ENCODE results near the gene KAZN. TPM values are rescaled to one million over a fixed set of nuclear protein-coding genes. Genes with fewer than 3 reads are reported as not detected.

KAZN gene
- total and polyA plus RNA-seq, 9 donors = 10.1 to 56.4 (median 27.9) TPM

- TF ChIP-seq CTCF (IDR thresholded peaks at IDR 0.05) (no peak), EP300 (IDR thresholded peaks at IDR 0.05) (no peak), POLR2A (IDR thresholded peaks at IDR 0.05) (no peak)
- H3K4me1 ChIP-seq (ENCODE audit: insufficient read depth) = no peaks in the 10 kb centered on the region
- H3K27ac ChIP-seq = no peak overlapping the region
- H3K27me3 ChIP-seq = no peaks in the 10 kb centered on the region
- 79 to 82% (median 80%) methylated on average over 15 of the region's 15 CpGs for WGBS, 3 donors
- intact Hi-C loops (cut with DNase I) = no loop called here
- no peak for DNase-seq
- no peaks in the 10 kb centered on the region for H3K9me3 ChIP-seq
- no peaks in the 10 kb centered on the region for H3K36me3 ChIP-seq
- H3K4me3 ChIP-seq = no peak overlapping the region
Observed at GRCh38 chr1:14689996-14690615, 91.6 kb downstream of the KAZN start.

- no peak for TF ChIP-seq EP300 (IDR thresholded peaks at IDR 0.05)
- no peak for TF ChIP-seq POLR2A (IDR thresholded peaks at IDR 0.05)
- no peak for TF ChIP-seq CTCF (IDR thresholded peaks at IDR 0.05)
- DNase-seq = no peak
- WGBS, 3 donors = 4 to 11% (median 8%) methylated on average over 7 of the region's 7 CpGs
- Histone ChIP-seq H3K27me3 (no peaks in the 10 kb centered on the region), H3K9me3 (no peaks in the 10 kb centered on the region), H3K4me3 (no peak overlapping the region), H3K27ac (no peak overlapping the region), H3K4me1 (ENCODE audit: insufficient read depth) (no peaks in the 10 kb centered on the region), H3K36me3 (no peaks in the 10 kb centered on the region)
- intact Hi-C loops (cut with DNase I) = no loop called here
Observed at GRCh38 chr1:14693949-14694348, 95.5 kb downstream of the KAZN start.

DNA sequence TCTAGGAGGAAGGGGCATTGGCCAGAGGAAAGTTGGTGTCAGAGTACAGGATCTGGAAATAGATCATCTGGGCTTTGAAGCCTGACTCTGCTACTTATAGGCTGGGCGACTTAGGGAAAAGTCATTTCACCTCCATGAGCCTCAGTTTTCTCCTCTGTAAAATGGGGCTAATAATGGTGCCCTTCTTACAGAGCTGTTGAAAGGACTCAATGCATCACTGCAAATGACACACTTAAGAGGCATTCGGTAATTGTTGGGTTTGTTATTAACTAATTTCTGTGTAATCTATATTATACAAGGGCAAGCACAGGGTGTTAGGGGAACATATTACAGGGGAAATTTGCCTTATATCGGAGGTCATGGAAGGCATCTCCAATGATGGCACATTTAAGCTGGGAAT, 96.1 kb downstream of the KAZN start:
- TF ChIP-seq POLR2A (IDR thresholded peaks at IDR 0.05) (no peak), CTCF (IDR thresholded peaks at IDR 0.05) (no peak), EP300 (IDR thresholded peaks at IDR 0.05) (no peak)
- no peak for DNase-seq
- H3K27me3 ChIP-seq = no peaks in the 10 kb centered on the region
- no peaks in the 10 kb centered on the region for H3K36me3 ChIP-seq
- no peaks in the 10 kb centered on the region for H3K4me1 ChIP-seq (ENCODE audit: insufficient read depth)
- H3K9me3 ChIP-seq = no peaks in the 10 kb centered on the region
- H3K27ac ChIP-seq = no peak overlapping the region
- intact Hi-C loops (cut with DNase I) = no loop called here
- WGBS, 3 donors = 95 to 97% (median 97%) methylated on average over 3 of the region's 3 CpGs
- no peak overlapping the region for H3K4me3 ChIP-seq

- Histone ChIP-seq H3K9me3 (no peaks in the 10 kb centered on the region), H3K4me3 (no peak overlapping the region), H3K36me3 (no peaks in the 10 kb centered on the region), H3K27me3 (no peaks in the 10 kb centered on the region), H3K4me1 (ENCODE audit: insufficient read depth) (no peaks in the 10 kb centered on the region), H3K27ac (no peak overlapping the region)
- TF ChIP-seq POLR2A (IDR thresholded peaks at IDR 0.05) (no peak), EP300 (IDR thresholded peaks at IDR 0.05) (no peak), CTCF (IDR thresholded peaks at IDR 0.05) (no peak)
- intact Hi-C loops (cut with DNase I) = no loop called here
- 80 to 89% (median 83%) methylated on average over 5 of the region's 5 CpGs for WGBS, 3 donors
- no peak for DNase-seq
Observed at GRCh38 chr1:14696761-14697160, 98.3 kb downstream of the KAZN start.
